Activated CD4-positive, alpha-beta T cell treated with anti-CD3 and anti-CD28 coated beads, Interleukin-2, amount 10 ng/mL, durations not matched to agents 24 days and 14 days (primary cell): ENCODE data around the gene ZBTB8A. TPM values are rescaled to one million over a fixed set of nuclear protein-coding genes. Genes with fewer than 3 reads are reported as not detected.
A peak's percentile ranks its signal among the peaks of the same experiment; 100 is the strongest.
"Not testable (repeated sequence)": the region's sequence is repeated elsewhere in the genome, so short reads cannot be mapped to it uniquely, and the experiment has no call there.

Experiments
- DNase-seq: peaks from one replicate; pipeline ENCODE4 v3.0.0; 2022
- H3K27ac Mint-ChIP-seq: one replicate; pipeline ENCODE4 v1.8.0; 2022; ENCODE audit warnings: mild to moderate bottlenecking, mixed read lengths
- H3K27me3 Mint-ChIP-seq: one replicate; pipeline ENCODE4 v1.8.0; 2022; ENCODE audit warnings: mixed read lengths
- H3K36me3 Mint-ChIP-seq: one replicate; pipeline ENCODE4 v1.8.0; 2022; ENCODE audit warnings: low read depth, mild to moderate bottlenecking, mixed read lengths
- H3K4me1 Mint-ChIP-seq: one replicate; pipeline ENCODE4 v1.8.0; 2021; ENCODE audit warnings: mixed read lengths
- H3K4me3 Mint-ChIP-seq: one replicate; pipeline ENCODE4 v1.8.0; 2022; ENCODE audit warnings: mild to moderate bottlenecking, moderate library complexity, mixed read lengths
- H3K9me3 Mint-ChIP-seq: one replicate; pipeline ENCODE4 v1.8.0; 2021; ENCODE audit warnings: mixed read lengths
- intact Hi-C: fragments of 100-400 bp; cut with micrococcal nuclease; formaldehyde crosslinking; loops from one replicate; pipeline ENCODE4 v1.15.1; 2023
- total RNA-seq: library from RNA; stranded (reverse); gene quantifications from 2 replicates; pipeline ENCODE4 v1.2.3, GENCODE V29; 2022

ZBTB8A gene
- total RNA-seq, 1 donor from 2014 or later: 0.19 TPM

DNA sequence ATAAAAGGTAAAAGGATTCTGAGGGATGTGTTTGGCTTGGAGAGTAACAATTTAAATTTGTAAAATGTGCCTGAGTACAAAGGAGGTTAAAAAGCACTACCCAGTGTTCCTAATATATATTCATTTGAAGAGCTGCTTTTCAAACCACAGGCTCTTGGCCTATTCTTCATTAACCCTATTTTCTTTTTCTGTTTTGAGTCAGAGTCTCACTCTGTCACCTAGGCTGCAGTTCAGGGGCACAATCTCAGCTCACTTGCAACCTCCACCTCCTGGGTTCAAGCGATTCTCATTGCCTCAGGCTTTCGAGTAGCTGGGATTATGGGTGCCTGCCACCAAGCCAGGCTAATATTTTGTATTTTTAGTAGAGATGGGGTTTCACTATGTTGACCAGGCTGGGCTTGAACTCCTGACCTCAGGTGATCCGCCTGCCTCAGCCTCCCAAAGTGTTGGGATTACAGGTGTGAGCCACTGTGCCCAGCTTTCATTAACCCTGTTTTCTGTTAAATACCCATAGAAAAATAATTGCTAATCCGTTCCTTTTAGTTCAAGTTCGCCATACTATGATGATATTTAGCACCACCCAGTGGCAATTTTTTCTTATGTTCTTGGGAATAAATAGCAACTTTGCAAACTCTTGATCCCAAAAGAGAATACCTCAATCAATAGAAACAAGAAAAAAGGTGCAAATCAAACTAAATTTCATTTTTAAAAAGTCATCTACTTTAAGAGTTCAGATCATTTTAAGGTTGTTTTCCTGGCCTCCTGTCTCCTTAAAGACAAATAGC is 80.7 kb downstream of the ZBTB8A start:
- H3K9me3 Mint-ChIP-seq: peaks cover 5% of the 10 kb centered on the region
- DNase-seq: no peak
- peaks cover 27% of the 10 kb centered on the region for H3K4me1 Mint-ChIP-seq
- no peak overlapping the region for H3K4me3 Mint-ChIP-seq
- H3K27ac Mint-ChIP-seq: no peak overlapping the region
- intact Hi-C loops: loop anchor here (10.0 kb wide), 1 partner anchor 95 kb away; no protein-coding TSS in a partner anchor
- H3K36me3 Mint-ChIP-seq: peaks cover 48% of the 10 kb centered on the region
- no peaks in the 10 kb centered on the region for H3K27me3 Mint-ChIP-seq

DNA sequence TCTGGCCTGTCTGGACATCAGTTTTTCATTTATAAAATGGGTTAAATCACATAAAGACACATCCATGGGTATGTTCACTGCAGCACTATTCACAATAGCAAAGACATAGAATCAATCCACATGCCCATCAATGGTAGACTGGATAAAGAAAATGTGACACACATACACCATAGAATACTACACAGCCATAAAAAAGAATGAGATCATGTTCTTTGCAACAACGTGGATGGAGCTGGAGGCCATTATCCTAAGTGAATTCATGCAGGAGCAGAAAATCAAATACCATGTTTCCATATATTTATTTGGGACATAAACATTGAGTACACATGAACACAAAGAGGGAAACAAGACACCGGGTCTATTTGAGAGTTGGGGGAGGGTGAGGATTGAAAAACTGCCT is 83.0 kb downstream of the ZBTB8A start:
- Mint-ChIP-seq H3K27ac (no peak overlapping the region), H3K27me3 (no peaks in the 10 kb centered on the region), H3K4me1 (peaks cover 30% of the 10 kb centered on the region), H3K4me3 (no peak overlapping the region), H3K9me3 (peaks cover 5% of the 10 kb centered on the region), H3K36me3 (peaks cover 52% of the 10 kb centered on the region)
- DNase-seq: no peak
- intact Hi-C loops: loop anchor here (10.0 kb wide), 1 partner anchor 97 kb away; no protein-coding TSS in a partner anchor

DNA sequence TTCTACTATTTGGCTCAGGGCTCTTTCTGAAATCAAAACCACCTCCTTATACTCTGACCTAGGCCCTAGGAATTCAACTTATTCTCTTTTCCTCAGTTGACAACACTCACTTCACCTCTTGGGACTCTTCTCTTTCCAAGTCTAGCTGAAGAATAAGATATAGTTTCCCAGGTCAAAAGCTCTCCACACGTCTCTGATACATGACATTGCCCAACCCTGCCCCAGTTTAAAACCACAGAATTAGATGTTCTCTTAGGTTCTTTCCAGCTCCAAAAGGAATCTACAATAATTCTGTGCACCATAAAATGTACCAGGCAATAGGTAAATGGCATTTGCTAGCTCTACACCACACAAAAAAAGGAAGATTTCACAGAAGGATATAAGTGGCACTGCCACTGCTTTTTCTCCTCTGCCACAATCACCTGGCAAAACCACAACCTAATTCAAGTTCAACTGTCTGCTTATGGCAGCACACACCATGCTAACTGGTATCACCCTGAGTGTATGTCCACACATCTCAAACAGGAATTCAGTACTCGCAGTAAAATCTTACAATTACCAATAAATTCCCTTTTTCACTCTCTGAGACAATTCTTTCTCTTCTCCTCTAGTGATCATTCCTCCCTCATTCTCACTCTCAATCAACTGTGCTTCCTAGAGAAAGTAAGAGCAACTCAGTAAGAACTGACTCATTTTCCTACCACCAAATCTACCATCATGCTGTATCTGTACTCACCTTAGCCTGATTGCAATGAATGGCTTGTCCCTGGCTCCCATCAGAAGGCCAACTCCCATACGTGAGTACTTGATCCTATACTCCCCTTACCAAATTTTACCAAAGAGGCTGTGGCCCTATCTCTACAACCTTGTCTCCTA is 83.8 kb downstream of the ZBTB8A start:
- DNase-seq: no peak
- Mint-ChIP-seq H3K27ac (peak overlapping the region; percentile 87), H3K36me3 (peaks cover 55% of the 10 kb centered on the region), H3K4me1 (peaks cover 37% of the 10 kb centered on the region), H3K27me3 (no peaks in the 10 kb centered on the region), H3K4me3 (peak overlapping the region; percentile 4), H3K9me3 (peaks cover 5% of the 10 kb centered on the region)
- intact Hi-C loops: loop anchor here (1.0 to 10.0 kb wide), 2 partner anchors 27 to 98 kb away; partner anchors contain the start of gene ZBTB8OS

DNA sequence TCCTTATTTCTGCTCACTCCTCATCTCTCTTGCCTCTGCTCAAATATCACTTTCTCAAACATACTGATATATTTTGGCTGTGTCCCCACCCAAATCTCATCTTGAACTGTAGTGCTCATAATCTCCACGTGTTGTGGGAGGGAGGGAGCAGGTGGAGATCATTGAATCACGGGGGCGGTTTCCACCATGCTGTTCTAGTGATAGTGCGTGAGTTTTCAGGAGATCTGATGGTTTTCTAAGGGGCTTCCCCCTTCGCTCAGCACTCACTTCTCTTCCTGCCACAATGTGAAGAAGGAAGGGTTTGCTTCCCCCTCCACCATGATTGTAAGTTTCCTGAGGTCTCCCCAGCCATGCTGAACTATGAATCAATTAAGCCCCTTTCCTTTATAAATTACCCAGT is 84.5 kb downstream of the ZBTB8A start:
- H3K4me1 Mint-ChIP-seq: peaks cover 37% of the 10 kb centered on the region
- H3K36me3 Mint-ChIP-seq: peaks cover 53% of the 10 kb centered on the region
- intact Hi-C loops: loop anchor here (1.0 to 10.0 kb wide), 2 partner anchors 27 to 99 kb away; partner anchors contain the start of gene ZBTB8OS
- H3K27ac Mint-ChIP-seq: peak overlapping the region; percentile 87
- DNase-seq: no peak
- peaks cover 5% of the 10 kb centered on the region for H3K9me3 Mint-ChIP-seq
- H3K27me3 Mint-ChIP-seq: no peaks in the 10 kb centered on the region
- peak overlapping the region; percentile 9 for H3K4me3 Mint-ChIP-seq

DNA sequence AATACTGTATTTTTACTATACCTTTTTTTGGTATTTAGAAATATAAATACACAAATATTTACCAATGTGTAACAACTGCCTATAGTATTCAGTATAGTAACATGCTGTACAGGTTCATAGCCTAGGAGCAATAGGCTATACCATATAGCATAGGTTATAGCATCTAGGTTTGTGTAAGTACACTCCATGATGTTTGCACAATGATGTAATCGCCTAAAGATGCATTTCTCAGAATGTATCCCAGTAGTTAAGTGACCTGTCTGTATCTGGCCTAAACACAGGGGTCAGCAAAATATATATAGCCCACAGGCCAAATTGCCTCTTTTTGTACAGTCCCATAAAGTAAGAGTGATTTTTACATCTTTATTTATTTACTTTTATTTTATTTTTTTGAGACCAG is 86.9 kb downstream of the ZBTB8A start:
- peaks cover 5% of the 10 kb centered on the region for H3K9me3 Mint-ChIP-seq
- peaks cover 53% of the 10 kb centered on the region for H3K36me3 Mint-ChIP-seq
- intact Hi-C loops: loop anchor here (10.0 kb wide), 1 partner anchor 101 kb away; no protein-coding TSS in a partner anchor
- H3K27me3 Mint-ChIP-seq: no peaks in the 10 kb centered on the region
- H3K27ac Mint-ChIP-seq: no peak overlapping the region
- H3K4me3 Mint-ChIP-seq: no peak overlapping the region
- H3K4me1 Mint-ChIP-seq: peaks cover 30% of the 10 kb centered on the region
- no peak for DNase-seq

DNA sequence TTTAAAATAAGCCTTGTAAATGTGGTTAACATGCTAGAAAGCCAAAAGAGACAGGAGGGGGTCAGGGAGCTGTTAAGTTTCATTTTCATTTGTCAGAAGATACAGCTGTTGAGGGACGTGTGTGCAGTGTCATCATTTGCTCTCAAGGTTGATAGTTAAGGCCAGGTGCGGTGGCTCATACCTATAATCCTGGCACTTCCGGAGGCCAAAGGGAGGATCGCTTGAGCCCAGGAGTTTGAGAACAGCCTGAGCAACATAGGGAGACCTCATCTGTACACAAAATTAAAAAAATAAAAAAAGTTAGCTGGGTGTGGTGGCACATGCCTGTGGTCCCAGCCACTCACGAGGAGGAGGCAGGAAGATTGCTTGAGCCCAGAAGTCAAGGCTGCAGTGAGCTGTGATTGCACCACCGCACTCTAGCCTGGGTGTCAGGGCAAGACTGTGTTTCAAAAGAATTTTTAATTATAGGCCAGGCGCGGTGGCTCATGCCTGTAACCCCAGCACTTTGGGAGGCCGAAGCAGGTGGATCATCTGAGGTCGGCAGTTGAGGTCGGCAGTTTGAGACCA is 88.5 kb downstream of the ZBTB8A start:
- Mint-ChIP-seq H3K4me1 (peaks cover 27% of the 10 kb centered on the region), H3K4me3 (peak overlapping the region; percentile 60), H3K36me3 (peaks cover 42% of the 10 kb centered on the region), H3K27ac (peak overlapping the region; percentile 60), H3K27me3 (no peaks in the 10 kb centered on the region), H3K9me3 (peaks cover 5% of the 10 kb centered on the region)
- peak; percentile 76 for DNase-seq
- intact Hi-C loops: loop anchor here (10.0 kb wide), 1 partner anchor 103 kb away; no protein-coding TSS in a partner anchor

DNA sequence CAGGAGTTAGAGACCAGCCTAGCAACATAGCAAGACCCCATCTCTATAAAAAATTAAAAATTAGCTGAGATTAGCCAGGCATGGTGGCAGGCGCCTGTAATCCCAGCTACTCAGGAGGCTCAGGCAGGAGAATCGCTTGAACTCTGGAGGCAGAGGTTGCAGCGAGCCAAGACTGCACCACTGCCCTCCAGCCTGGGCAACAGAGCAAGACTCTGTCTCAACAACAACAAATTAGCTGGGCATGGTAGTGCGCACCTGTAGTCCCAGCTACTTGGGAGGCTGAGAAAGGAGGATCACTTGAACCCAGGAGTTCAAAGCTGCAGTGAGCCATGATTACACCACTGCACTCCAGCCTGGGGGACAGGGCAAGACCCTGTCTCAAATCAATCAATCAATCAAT is 90.9 kb downstream of the ZBTB8A start:
- intact Hi-C loops, H3K4me3 Mint-ChIP-seq, H3K27me3 Mint-ChIP-seq, DNase-seq, H3K27ac Mint-ChIP-seq, H3K9me3 Mint-ChIP-seq: not testable (repeated sequence)
- peaks cover 36% of the 10 kb centered on the region for H3K36me3 Mint-ChIP-seq
- peaks cover 13% of the 10 kb centered on the region for H3K4me1 Mint-ChIP-seq

DNA sequence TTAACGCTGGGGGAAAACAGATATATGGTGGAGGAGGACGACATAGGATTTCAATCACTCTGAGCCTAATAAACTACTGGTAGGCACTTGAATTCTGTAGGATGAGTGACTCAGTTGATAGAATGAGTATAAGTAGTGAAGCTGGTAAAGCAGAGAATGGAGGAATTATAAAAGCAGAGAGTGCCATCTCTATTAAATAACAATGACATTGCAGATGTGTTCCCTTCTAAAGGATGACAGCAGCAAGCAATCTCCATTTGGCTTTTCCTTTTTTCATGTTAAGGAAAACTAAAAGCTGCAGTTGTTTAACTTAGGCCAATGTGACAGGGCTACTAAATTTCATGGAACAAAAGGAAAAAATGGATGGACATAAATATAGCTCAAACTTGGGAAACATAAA is 93.6 kb downstream of the ZBTB8A start:
- Mint-ChIP-seq H3K36me3 (peaks cover 32% of the 10 kb centered on the region), H3K27ac (no peak overlapping the region)

DNA sequence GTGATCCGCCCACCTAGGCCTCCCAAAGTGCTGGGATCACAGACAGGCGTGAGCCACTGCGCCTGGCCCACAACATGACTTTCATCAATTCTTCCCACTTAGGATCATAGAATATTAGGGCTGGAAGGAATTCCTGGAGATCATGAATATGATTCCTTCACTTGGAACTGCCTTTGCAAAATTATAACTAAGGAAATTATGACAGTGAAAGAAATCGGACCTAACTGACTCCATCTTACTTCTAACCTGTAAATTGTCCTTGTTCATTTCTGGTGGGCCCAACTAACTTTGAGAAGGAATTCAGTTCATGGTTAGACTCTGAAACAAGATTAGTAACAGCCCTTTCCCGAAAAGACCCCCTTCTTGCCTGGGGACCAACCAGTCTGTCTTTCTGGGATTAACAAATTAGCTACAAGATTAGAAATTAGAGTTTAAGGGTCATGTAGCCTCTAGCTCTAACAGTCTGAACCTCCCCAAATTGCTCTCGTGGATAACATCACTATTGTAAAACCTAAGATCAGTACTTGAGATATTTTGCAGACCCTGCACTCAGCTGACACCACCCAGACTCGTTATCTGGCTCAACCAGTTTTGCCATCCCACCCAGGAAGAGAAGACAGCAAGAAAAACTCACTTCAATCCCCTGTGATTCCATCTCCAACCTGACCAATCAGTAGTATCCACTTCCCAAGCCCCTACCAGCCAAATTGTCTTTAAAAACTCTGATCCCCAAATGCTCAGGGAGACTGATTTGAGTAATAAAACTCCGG is 96.5 kb downstream of the ZBTB8A start:
- intact Hi-C loops: no loop called here
- Mint-ChIP-seq H3K9me3 (no peaks in the 10 kb centered on the region), H3K4me1 (peaks cover 5% of the 10 kb centered on the region), H3K4me3 (no peak overlapping the region), H3K36me3 (peaks cover 23% of the 10 kb centered on the region), H3K27me3 (no peaks in the 10 kb centered on the region), H3K27ac (no peak overlapping the region)
- no peak for DNase-seq

More for the DNA sequence above, 93.6 kb downstream of the ZBTB8A start:
- Mint-ChIP-seq H3K27me3 (no peaks in the 10 kb centered on the region), H3K9me3 (no peaks in the 10 kb centered on the region), H3K4me1 (peaks cover 5% of the 10 kb centered on the region), H3K4me3 (no peak overlapping the region)
- intact Hi-C loops: no loop called here
- no peak for DNase-seq

DNA sequence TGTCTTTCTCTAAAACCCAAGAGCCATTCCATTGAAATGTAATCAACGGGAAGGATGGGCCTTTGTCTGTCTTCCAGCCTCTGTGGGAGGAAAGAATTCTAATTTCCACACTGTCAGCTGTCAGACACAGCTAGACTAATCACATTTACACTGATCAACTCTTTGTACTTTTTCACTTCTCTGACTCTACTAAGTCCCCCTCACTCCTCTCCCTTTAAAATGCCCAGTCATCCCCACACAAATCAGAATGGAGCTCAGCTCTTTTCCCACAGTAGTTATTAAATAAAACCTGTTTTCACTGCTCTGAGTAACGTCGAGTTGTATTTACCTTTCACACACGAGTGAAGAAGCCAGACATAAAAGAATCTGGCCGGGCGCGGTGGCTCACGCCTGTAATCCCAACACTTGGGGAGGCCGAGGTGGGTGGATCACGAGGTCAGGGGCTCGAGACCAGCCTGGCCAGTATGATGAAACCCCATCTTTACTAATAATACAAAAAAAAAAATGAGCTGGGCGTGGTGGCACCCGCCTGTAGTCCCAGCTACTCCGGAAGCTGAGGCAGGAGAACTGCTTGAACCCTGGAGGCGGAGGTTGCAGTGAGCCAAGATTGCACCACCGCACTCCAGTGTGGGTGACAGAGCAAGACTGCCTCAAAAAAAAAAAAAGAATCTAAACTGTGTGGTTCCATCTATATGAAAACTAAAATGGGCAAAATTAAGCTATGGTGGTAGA is 97.9 kb downstream of the ZBTB8A start:
- Mint-ChIP-seq H3K4me1 (peaks cover 5% of the 10 kb centered on the region), H3K27ac (peak overlapping the region; percentile 69), H3K4me3 (no peak overlapping the region), H3K36me3 (peaks cover 23% of the 10 kb centered on the region), H3K27me3 (no peaks in the 10 kb centered on the region), H3K9me3 (no peaks in the 10 kb centered on the region)
- no peak for DNase-seq
- intact Hi-C loops: no loop called here

DNA sequence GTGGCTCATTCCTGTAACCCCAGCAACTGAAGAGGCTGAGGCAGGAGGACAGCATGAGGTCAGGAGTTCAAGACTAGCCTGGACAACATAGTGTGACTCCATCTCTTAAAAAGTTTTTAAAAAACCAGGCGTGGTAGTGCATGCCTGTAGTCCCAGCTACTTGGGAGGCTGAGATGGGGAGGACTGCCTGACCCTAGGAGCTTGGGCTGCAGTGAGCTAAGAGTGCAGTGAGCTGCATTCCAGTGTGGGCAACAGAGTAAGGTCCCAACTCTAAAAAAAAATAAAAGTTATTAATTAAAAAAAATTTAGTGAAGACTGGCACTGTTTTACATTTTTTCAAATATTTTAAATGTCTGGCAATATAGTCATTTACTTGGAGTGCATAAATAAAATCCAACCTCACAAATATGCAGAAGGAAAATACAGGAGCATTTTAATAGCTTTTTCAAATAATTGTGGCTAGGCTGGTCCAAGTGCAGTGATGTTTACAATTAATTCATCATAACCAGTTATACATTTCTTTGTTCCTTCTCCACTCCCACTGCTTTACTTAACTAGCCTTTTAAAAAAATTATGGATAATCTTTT is 100.4 kb downstream of the ZBTB8A start:
- peaks cover 2% of the 10 kb centered on the region for H3K4me1 Mint-ChIP-seq

DNA sequence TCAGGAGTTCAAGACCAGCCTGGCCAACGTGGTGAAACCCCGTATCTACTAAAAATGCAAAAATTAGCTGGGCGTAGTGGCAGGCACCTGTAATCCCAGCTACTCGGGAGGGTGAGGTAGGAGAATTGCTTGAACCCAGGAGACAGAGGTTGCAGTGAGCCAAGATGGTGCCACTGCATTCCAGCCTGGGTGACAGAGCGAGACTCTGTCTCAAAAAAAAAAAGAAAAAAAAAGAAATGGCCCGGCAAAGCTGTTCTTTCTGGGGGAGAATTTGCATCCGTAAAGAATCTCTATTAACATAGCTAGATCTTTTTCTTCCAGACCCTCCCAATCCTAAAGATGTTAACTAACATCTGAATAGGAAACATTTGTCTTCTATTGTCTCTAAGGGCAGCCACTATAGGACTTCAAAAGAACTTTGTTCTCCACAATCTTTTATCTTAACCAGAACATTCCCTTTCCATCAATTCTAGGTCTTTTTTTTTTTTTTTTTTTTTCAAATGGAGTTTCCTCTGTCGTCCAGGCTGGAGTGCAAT is 103.1 kb downstream of the ZBTB8A start:
- DNase-seq, H3K9me3 Mint-ChIP-seq, H3K4me3 Mint-ChIP-seq, H3K4me1 Mint-ChIP-seq, H3K36me3 Mint-ChIP-seq, H3K27me3 Mint-ChIP-seq, H3K27ac Mint-ChIP-seq, intact Hi-C loops: not testable (repeated sequence)

More for the DNA sequence above, 100.4 kb downstream of the ZBTB8A start:
- Mint-ChIP-seq H3K4me3 (no peak overlapping the region), H3K27ac (no peak overlapping the region), H3K36me3 (peaks cover 15% of the 10 kb centered on the region), H3K27me3 (no peaks in the 10 kb centered on the region), H3K9me3 (no peaks in the 10 kb centered on the region)
- intact Hi-C loops: no loop called here
- DNase-seq: no peak
